ENCODE measurements around the gene NSDHL. TPM values are rescaled to one million over a fixed set of nuclear protein-coding genes. Genes with fewer than 3 reads are reported as not detected.

Gene NSDHL
- total RNA-seq, 1 donor from 2014 or later: 15.9 TPM

DNA sequence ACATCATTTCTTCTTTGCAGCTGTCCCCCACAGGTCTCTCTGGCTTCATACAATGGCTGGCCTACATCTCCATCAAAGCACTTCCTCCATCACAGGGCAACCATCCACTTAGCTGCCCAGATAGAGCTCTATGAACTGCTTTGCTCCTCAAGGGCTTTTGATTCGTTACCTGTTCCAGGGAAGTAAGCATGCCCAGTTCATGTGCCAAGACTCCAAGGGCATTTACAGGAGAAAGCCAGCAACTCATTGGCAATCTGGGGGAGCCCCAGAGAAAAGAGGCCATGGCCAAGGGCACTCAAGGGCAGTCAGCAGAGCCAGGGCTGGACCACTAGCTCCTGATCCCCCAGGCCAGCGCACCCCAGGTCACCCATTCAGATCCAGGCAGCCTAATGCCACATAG lies 42.5 kb downstream of the NSDHL start:
- Histone ChIP-seq H3F3A (ENCODE audit: low read depth) (no peaks in the 10 kb centered on the region), H3K4me3 (no peak overlapping the region), H3K9ac (no peak overlapping the region), H3K4me1 (no peaks in the 10 kb centered on the region), H3K36me3 (no peaks in the 10 kb centered on the region), H3K79me2 (ENCODE audit: low read depth) (no peaks in the 10 kb centered on the region), H3K27ac (no peak overlapping the region), H3K9me3 (ENCODE audit: low read depth) (no peaks in the 10 kb centered on the region), H3K4me2 (no peak overlapping the region), H3K27me3 (no peaks in the 10 kb centered on the region), H4K20me1 (ENCODE audit: low read depth) (no peaks in the 10 kb centered on the region), H2AFZ (replicated peaks) (no peak overlapping the region)
- H3K27ac Mint-ChIP-seq: no peak overlapping the region
- H3K4me3 Mint-ChIP-seq: no peak overlapping the region
- peaks cover 5% of the 10 kb centered on the region for H3K27me3 Mint-ChIP-seq (ENCODE audit: insufficient read depth, low read depth)
- no peak for DNase-seq (ENCODE audit: low spot score)
- H3K4me1 Mint-ChIP-seq: peaks cover 8% of the 10 kb centered on the region
- peaks cover 18% of the 10 kb centered on the region for H3K9me3 Mint-ChIP-seq
- H3K36me3 Mint-ChIP-seq: peaks cover 13% of the 10 kb centered on the region
- TF ChIP-seq, protein P1, sequence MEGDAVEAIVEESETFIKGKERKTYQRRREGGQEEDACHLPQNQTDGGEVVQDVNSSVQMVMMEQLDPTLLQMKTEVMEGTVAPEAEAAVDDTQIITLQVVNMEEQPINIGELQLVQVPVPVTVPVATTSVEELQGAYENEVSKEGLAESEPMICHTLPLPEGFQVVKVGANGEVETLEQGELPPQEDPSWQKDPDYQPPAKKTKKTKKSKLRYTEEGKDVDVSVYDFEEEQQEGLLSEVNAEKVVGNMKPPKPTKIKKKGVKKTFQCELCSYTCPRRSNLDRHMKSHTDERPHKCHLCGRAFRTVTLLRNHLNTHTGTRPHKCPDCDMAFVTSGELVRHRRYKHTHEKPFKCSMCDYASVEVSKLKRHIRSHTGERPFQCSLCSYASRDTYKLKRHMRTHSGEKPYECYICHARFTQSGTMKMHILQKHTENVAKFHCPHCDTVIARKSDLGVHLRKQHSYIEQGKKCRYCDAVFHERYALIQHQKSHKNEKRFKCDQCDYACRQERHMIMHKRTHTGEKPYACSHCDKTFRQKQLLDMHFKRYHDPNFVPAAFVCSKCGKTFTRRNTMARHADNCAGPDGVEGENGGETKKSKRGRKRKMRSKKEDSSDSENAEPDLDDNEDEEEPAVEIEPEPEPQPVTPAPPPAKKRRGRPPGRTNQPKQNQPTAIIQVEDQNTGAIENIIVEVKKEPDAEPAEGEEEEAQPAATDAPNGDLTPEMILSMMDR (IDR thresholded peaks at IDR 0.05): no peak
- TF ChIP-seq EZH2 (IDR thresholded peaks at IDR 0.05) (no peak), EZH2phosphoT487 (IDR thresholded peaks at IDR 0.05) (no peak)

DNA sequence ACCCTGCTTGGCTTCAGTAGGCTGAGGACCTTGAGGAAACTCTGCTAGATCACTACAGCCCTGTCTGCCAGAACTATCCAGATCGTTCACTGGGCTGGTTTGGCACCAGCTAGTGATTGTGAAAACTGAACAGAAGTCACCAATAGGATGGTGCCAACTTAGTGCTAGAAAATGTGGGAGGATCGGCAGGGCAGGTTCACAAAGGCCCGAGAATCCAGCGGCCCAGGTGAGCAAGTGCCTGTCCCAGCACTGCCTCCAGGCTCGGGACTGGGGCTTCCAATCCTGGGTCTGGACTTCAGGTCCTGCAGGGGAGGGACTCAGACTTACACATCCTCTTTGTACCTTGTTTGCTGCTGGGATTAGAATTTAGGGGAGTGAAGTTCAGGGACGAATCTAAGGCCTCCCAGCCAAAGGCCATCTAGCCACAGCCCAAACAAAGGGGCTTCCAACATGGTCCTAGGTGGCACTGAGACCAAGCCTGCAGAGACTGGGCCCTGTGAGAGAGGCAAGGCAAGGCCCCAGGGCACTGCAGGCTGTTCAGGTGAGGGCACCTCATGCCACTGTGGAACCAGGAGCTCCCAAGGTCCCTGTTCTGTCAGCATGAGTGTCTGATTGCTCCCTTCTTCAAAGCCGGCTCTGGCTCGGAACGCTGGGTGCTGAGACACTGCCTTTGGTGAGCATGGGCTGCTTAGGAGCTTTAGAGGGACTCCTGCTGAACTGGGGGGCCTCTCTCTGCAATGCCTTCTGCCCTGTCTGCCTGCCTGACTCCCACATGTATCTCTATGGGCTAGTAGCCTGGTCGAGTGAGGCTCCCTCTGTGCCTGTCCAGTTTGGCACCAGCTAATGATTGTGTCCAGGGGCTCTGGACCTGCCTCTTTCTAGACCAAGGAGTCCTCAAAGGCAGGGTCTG lies 46.3 kb downstream of the NSDHL start:
- H3K4me1 ChIP-seq: no peaks in the 10 kb centered on the region
- peaks cover 3% of the 10 kb centered on the region for H3K36me3 Mint-ChIP-seq
- no peak for DNase-seq (ENCODE audit: low spot score)

DNA sequence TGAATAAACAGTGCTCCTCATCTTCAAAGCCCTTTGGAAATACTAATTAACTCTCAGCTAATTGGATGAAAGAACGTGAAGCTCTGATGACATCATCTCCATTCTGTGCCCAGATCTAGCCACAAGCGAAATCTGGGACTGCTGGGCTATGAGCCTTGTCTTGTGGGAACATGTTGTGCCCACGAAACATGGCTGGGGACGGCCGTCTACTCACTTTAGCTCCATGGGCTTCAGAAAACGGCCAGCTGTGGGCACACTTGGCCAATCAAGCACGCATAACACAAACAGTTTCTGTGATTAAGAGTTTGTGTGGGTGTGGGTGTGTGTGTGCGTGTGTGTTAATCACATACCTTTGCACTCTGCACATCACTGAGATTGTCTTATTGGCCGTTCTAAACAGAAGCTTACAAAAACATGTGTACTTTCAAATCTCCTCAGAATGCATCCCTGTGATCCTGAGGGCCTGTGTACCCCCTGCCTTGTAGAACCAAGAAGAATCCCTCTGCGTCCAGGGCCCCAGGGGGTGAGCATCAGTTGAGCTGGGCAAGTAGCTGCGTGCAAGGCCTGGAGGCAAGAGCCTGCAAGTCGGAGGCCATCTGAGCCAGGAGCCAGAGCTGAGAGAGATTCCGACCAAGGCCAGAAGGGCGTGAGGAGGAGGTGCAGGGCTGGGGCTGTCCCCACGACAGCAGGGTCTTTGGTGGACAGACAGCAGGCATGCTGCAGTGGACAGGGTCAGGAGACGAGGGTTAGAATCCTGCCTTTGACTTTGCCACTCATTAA lies 48.3 kb downstream of the NSDHL start:
- DNase-seq (ENCODE audit: low spot score): no peak
- H2AFZ ChIP-seq (replicated peaks): no peak overlapping the region
- H3K4me3 Mint-ChIP-seq: no peak overlapping the region
- H4K20me1 ChIP-seq (ENCODE audit: low read depth): no peaks in the 10 kb centered on the region
- H3K79me2 ChIP-seq (ENCODE audit: low read depth): no peaks in the 10 kb centered on the region
- H3F3A ChIP-seq (ENCODE audit: low read depth): no peaks in the 10 kb centered on the region
- H3K4me3 ChIP-seq: no peak overlapping the region
- H3K36me3 Mint-ChIP-seq: no peaks in the 10 kb centered on the region
- H3K27me3 Mint-ChIP-seq (ENCODE audit: insufficient read depth, low read depth): peaks cover 2% of the 10 kb centered on the region
- no peaks in the 10 kb centered on the region for H3K4me1 ChIP-seq
- H3K36me3 ChIP-seq: no peaks in the 10 kb centered on the region
- H3K27ac Mint-ChIP-seq: no peak overlapping the region
- no peak overlapping the region for H3K4me2 ChIP-seq
- no peaks in the 10 kb centered on the region for H3K27me3 ChIP-seq
- H3K27ac ChIP-seq: no peak overlapping the region
- H3K4me1 Mint-ChIP-seq: peaks cover under 1% of the 10 kb centered on the region
- H3K9me3 Mint-ChIP-seq: peaks cover 22% of the 10 kb centered on the region
- H3K9ac ChIP-seq: no peak overlapping the region
- no peaks in the 10 kb centered on the region for H3K9me3 ChIP-seq (ENCODE audit: low read depth)
- no peak for TF ChIP-seq EZH2phosphoT487 (IDR thresholded peaks at IDR 0.05)
- TF ChIP-seq, protein P1 (IDR thresholded peaks at IDR 0.05): no peak
- no peak for TF ChIP-seq EZH2 (IDR thresholded peaks at IDR 0.05)

More for the DNA sequence above, 46.3 kb downstream of the NSDHL start:
- TF ChIP-seq EZH2phosphoT487 (IDR thresholded peaks at IDR 0.05): no peak
- no peak for TF ChIP-seq EZH2 (IDR thresholded peaks at IDR 0.05)
- TF ChIP-seq, protein P1 (IDR thresholded peaks at IDR 0.05): no peak
- Histone ChIP-seq H2AFZ (replicated peaks) (no peak overlapping the region), H3K36me3 (no peaks in the 10 kb centered on the region), H3K4me2 (no peak overlapping the region), H4K20me1 (ENCODE audit: low read depth) (no peaks in the 10 kb centered on the region), H3F3A (ENCODE audit: low read depth) (no peaks in the 10 kb centered on the region), H3K9me3 (ENCODE audit: low read depth) (no peaks in the 10 kb centered on the region), H3K27me3 (no peaks in the 10 kb centered on the region), H3K9ac (no peak overlapping the region), H3K27ac (no peak overlapping the region), H3K79me2 (ENCODE audit: low read depth) (no peaks in the 10 kb centered on the region), H3K4me3 (no peak overlapping the region)
- Mint-ChIP-seq H3K27ac (no peak overlapping the region), H3K9me3 (peaks cover 25% of the 10 kb centered on the region), H3K4me3 (no peak overlapping the region), H3K4me1 (peaks cover 2% of the 10 kb centered on the region), H3K27me3 (ENCODE audit: insufficient read depth, low read depth) (peaks cover 2% of the 10 kb centered on the region)
